Testis (tissue), 2 donors: ENCODE results near the gene MFN1.

Experiments
- POLR2A ChIP-seq: fragments of 450-650 bp; IDR thresholded peaks from one replicate; pipeline ENCODE4 v1.6.1; 2017; ENCODE audit warnings: antibody characterized with exemption, mild to moderate bottlenecking, moderate library complexity
- TF ChIP-seq, protein P1 (sequence below), 3 experiments: fragments of 450-650 bp in 2 of 3; fragments of 200-600 bp in 1 of 3; sonication (generic) in 1 of 3; IDR thresholded peaks; one replicate each; pipeline ENCODE4 v1.5.1; 2016 to 2019; ENCODE audit warnings: antibody characterized with exemption in 3 of 3, mild to moderate bottlenecking in 2 of 3, moderate library complexity in 1 of 3

DNA sequence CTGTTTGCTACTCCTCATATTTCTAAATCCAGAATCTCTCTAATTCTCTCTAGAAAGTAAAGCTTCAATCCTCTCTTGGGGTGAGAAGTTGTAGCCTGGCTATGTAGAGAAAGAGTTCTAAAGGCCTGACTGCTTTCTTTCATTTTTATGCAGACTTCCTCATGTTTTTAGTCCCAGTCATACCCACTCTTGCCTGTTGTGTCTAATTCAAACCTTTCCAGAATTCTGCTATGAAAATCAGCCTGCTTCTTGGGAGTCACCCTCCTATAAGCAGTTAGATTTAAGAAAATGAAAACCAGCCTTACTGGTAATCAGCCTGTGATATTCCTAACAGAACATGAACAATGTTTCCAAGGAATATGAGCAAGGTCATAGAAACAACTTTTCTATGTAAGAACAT is 39.5 kb upstream of the MFN1 start:
- TF ChIP-seq, protein P1, sequence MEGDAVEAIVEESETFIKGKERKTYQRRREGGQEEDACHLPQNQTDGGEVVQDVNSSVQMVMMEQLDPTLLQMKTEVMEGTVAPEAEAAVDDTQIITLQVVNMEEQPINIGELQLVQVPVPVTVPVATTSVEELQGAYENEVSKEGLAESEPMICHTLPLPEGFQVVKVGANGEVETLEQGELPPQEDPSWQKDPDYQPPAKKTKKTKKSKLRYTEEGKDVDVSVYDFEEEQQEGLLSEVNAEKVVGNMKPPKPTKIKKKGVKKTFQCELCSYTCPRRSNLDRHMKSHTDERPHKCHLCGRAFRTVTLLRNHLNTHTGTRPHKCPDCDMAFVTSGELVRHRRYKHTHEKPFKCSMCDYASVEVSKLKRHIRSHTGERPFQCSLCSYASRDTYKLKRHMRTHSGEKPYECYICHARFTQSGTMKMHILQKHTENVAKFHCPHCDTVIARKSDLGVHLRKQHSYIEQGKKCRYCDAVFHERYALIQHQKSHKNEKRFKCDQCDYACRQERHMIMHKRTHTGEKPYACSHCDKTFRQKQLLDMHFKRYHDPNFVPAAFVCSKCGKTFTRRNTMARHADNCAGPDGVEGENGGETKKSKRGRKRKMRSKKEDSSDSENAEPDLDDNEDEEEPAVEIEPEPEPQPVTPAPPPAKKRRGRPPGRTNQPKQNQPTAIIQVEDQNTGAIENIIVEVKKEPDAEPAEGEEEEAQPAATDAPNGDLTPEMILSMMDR (IDR thresholded peaks at IDR 0.05): no peak
- no peak for TF ChIP-seq POLR2A
